K562 (cell line): ENCODE results near the gene PI4KA. TPM values are rescaled to one million over a fixed set of nuclear protein-coding genes. Genes with fewer than 3 reads are reported as not detected.

ENCODE experiments used
- ATAC-seq: fragments of 200-7000 bp; cut with Tn5 transposase; 3 replicates; pipeline ENCODE4 v1.9.1; 2020; ENCODE audit warnings: moderate library complexity
- BruUV-seq: library from RNA; stranded (reverse); fragments of 400-500 nt; replicated peaks from 2 replicates; lab custom pipeline; 2021; lab: Mats Ljungman, UMichigan
- CTCF ChIA-PET: fragments of 300-600 bp; formaldehyde crosslinking; extraction: SDS; loops from one replicate; lab custom pipeline; 2021; ENCODE audit warnings: low intra/inter-chr PET ratio; lab: Yijun Ruan, JAX
- POLR2A ChIA-PET: fragments of 300-600, 350-650 bp; sonication (Branson Sonifier 250); formaldehyde crosslinking; extraction: SDS; loops from one replicate; lab custom pipeline; 2021; ENCODE audit warnings: antibody characterized with exemption, inconsistent platforms; lab: Yijun Ruan, JAX
- DNase-seq, 4 experiments: peaks; one replicate each; pipeline versions ENCODE4 v3.0.0 to v3.0.0-alpha.2; 2011 to 2018; ENCODE audit warnings: low spot score in 3 of 4, mixed read lengths in 3 of 4; ENCODE audit errors: extremely low read depth in 1 of 4
- FAIRE-seq: peaks from 2 replicates; lab custom pipeline; 2011; peaks lifted over from hg19 to GRCh38; lab: Jason Lieb, UNC
- H2AFZ ChIP-seq: 2 replicates; pipeline ENCODE4 v1.6.0; 2011; ENCODE audit warnings: low read depth, low read length, control low read depth, inconsistent platforms
- H3K27ac ChIP-seq: fragments of 200-600 bp; 3 replicates; pipeline ENCODE4 v1.8.0; 2011; ENCODE audit warnings: low read depth, mild to moderate bottlenecking, control low read depth, inconsistent platforms, low read length, moderate library complexity, mixed read lengths; ENCODE audit errors: extremely low read depth
- H3K27me3 ChIP-seq, 2 experiments: fragments of 300-600 bp in 1 of 2; 2 replicates in 1 of 2; 3 replicates in 1 of 2; pipeline versions ENCODE4 v1.6.0 to v1.8.0; 2011; ENCODE audit warnings: inconsistent platforms in 2 of 2, low read length in 2 of 2, mild to moderate bottlenecking in 1 of 2, mixed read lengths in 1 of 2, moderate library complexity in 1 of 2; ENCODE audit not compliant: control insufficient read depth in 2 of 2, insufficient read depth in 2 of 2
- H3K36me3 ChIP-seq: fragments of 300-600 bp; 3 replicates; pipeline ENCODE4 v1.8.0; 2011; ENCODE audit warnings: mild to moderate bottlenecking, low read length, inconsistent platforms; ENCODE audit not compliant: control insufficient read depth, insufficient read depth
- H3K4me1 ChIP-seq, 2 experiments: fragments of 200-600 bp in 1 of 2; replicated peaks in 1 of 2; 2 replicates in 1 of 2; 3 replicates in 1 of 2; pipeline versions ENCODE4 v1.5.1 to v1.8.0; 2011; ENCODE audit warnings: inconsistent platforms in 2 of 2, low read length in 2 of 2, mild to moderate bottlenecking in 1 of 2, mixed read lengths in 1 of 2, moderate library complexity in 1 of 2; ENCODE audit not compliant: control insufficient read depth in 2 of 2, insufficient read depth in 2 of 2
- H3K4me2 ChIP-seq: 2 replicates; pipeline ENCODE4 v1.6.1; 2011; ENCODE audit warnings: low read length, control low read depth, inconsistent platforms, mixed read lengths; ENCODE audit not compliant: insufficient read depth
- H3K4me3 ChIP-seq: fragments of 200-600 bp; sonication (generic), shearing (Covaris generic); 2 replicates; pipeline ENCODE4 v1.5.1; 2016; ENCODE audit warnings: control low read depth, inconsistent platforms
- H3K79me2 ChIP-seq: fragments of 200-600 bp; 3 replicates; pipeline ENCODE4 v1.8.0; 2011; ENCODE audit warnings: low read length, inconsistent platforms; ENCODE audit not compliant: control insufficient read depth, insufficient read depth
- H3K9ac ChIP-seq, 2 experiments: 2 replicates each; pipeline versions ENCODE4 v1.6.0 to v1.6.1; 2011; ENCODE audit warnings: low read depth in 2 of 2, low read length in 2 of 2, control low read depth in 1 of 2, inconsistent platforms in 1 of 2, mild to moderate bottlenecking in 1 of 2, mixed read lengths in 1 of 2; ENCODE audit not compliant: insufficient read depth in 1 of 2
- H3K9me1 ChIP-seq: one replicate; pipeline ENCODE4 v1.6.0; 2011; ENCODE audit warnings: inconsistent platforms, mild to moderate bottlenecking, low read length, moderate library complexity; ENCODE audit not compliant: control insufficient read depth, insufficient read depth
- H3K9me3 ChIP-seq: replicated peaks from 2 replicates; pipeline ENCODE4 v1.5.1; 2011; ENCODE audit warnings: low read depth, low read length, inconsistent platforms; ENCODE audit not compliant: control insufficient read depth, insufficient read depth
- H4K20me1 ChIP-seq: replicated peaks from 2 replicates; pipeline ENCODE4 v1.6.1; 2011; ENCODE audit warnings: low read length, inconsistent platforms, mixed read lengths; ENCODE audit not compliant: control insufficient read depth, insufficient read depth
- BRF1 ChIP-seq: IDR thresholded peaks from 3 replicates; pipeline ENCODE4 v1.6.1; 2011; ENCODE audit warnings: borderline replicate concordance, mild to moderate bottlenecking; ENCODE audit not compliant: insufficient read length; ENCODE audit errors: extremely low read depth
- FIP1L1 ChIP-seq: fragments of 200-400 bp; formaldehyde crosslinking; IDR thresholded peaks from 2 replicates; pipeline ENCODE4 v1.6.1; 2018; ENCODE audit warnings: mild to moderate bottlenecking, low read depth, low read length; ENCODE audit not compliant: poor library complexity, severe bottlenecking
- HIVEP1 ChIP-seq: fragments of 250-450 bp; sonication (Bioruptor Pico); IDR thresholded peaks from 2 replicates; pipeline ENCODE4 v1.4.0; 2020; ENCODE audit warnings: mild to moderate bottlenecking
- NFE2 ChIP-seq: IDR thresholded peaks from 2 replicates; pipeline ENCODE4 v1.6.1; 2014; ENCODE audit warnings: antibody characterized with exemption, low read depth
- POLR2A ChIP-seq: fragments of 450-650 bp; conservative IDR thresholded peaks from 2 replicates; pipeline ENCODE4 v1.6.1; 2016
- POLR2AphosphoS5 ChIP-seq: IDR thresholded peaks from 2 replicates; pipeline ENCODE4 v1.6.1; 2011; ENCODE audit warnings: mild to moderate bottlenecking, low read depth, low read length, moderate library complexity; ENCODE audit not compliant: control insufficient read depth, insufficient read depth
- RBFOX2 ChIP-seq: fragments of 200-400 bp; formaldehyde crosslinking; IDR thresholded peaks from 2 replicates; pipeline ENCODE4 v1.6.1; 2017; ENCODE audit warnings: low read depth, mild to moderate bottlenecking, low read length, moderate library complexity
- RUNX1 ChIP-seq: sonication (generic); IDR thresholded peaks from 2 replicates; pipeline ENCODE4 v1.6.1; 2016; ENCODE audit warnings: antibody characterized with exemption, low read depth
- SIN3B ChIP-seq: fragments of 450-650 bp; IDR thresholded peaks from 2 replicates; pipeline ENCODE4 v1.6.1; 2017; ENCODE audit warnings: low read depth, mild to moderate bottlenecking, moderate library complexity
- SRSF3 ChIP-seq: fragments of 200-400 bp; formaldehyde crosslinking; IDR thresholded peaks from 2 replicates; pipeline ENCODE4 v1.6.1; 2016; ENCODE audit warnings: mild to moderate bottlenecking, low read length, moderate library complexity; ENCODE audit not compliant: insufficient read depth
- ZFP91 ChIP-seq: sonication (generic); formaldehyde crosslinking; IDR thresholded peaks from 2 replicates; pipeline ENCODE4 v1.8.0; 2022; ENCODE audit warnings: mild to moderate bottlenecking, missing genetic modification reagents
- ZNF707 ChIP-seq: fragments of 250-450 bp; sonication (Bioruptor Pico); conservative IDR thresholded peaks from 2 replicates; pipeline ENCODE4 v1.8.0; 2022; ENCODE audit warnings: inconsistent platforms, mild to moderate bottlenecking, moderate library complexity
- WGBS: fragments of 100-300 bp; shearing (Covaris generic); methylation state at CpG from one replicate; pipeline ENCODE4 v1.1.6; 2016; ENCODE audit warnings: low coverage, mixed read lengths; ENCODE audit not compliant: insufficient coverage; ENCODE audit errors: missing lambda C conversion rate; 5-methylcytosine and 5-hydroxymethylcytosine counted together
- in situ Hi-C: fragments of 300-500 bp; cut with MboI; formaldehyde crosslinking; loops from 4 replicates; pipeline ENCODE4 v1.15.0; 2018; ENCODE audit warnings: inconsistent platforms, mixed read lengths
- intact Hi-C: fragments of 100-400 bp; cut with micrococcal nuclease; formaldehyde crosslinking; loops from 2 replicates; pipeline ENCODE4 v1.14.2; 2022
- polyA plus RNA-seq, 8 experiments: library from polyadenylated mRNA; depleted of rRNA in 4 of 8; stranded (reverse) in 5 of 8; unstranded in 3 of 8; fragments of >200 nt; fragmentation: Nextera tagmentation in 2 of 8; fragmentation: Illumina TruSeq in 1 of 8; extraction: Ambion mirVana in 2 of 8; extraction: Trizol in 1 of 8; gene quantifications; 2 replicates each; pipeline versions ENCODE4 v1.2.1 to v1.2.3, GENCODE V29; 2011 to 2014; ENCODE audit warnings: inconsistent platforms in 1 of 8, missing spikeins in 1 of 8
- total RNA-seq, 7 experiments: library from RNA; depleted of rRNA in 6 of 7; stranded (reverse); fragments of >200 nt in 6 of 7; fragmentation: Illumina TruSeq in 2 of 7; extraction: Trizol in 2 of 7; gene quantifications; 2 replicates each; pipeline versions ENCODE4 v1.2.1 to v1.2.3, GENCODE V29; 2011 to 2021; ENCODE audit warnings: low replicate concordance in 1 of 7
- TF ChIP-seq, protein P1 (sequence below): fragments of 450-650 bp; formaldehyde crosslinking; conservative IDR thresholded peaks from 2 replicates; pipeline ENCODE4 v1.4.0; 2022; ENCODE audit warnings: mild to moderate bottlenecking, missing genetic modification characterization
- TF ChIP-seq, protein P2 (sequence below): fragments of 450-650 bp; conservative IDR thresholded peaks from 2 replicates; pipeline ENCODE4 v1.6.1; 2016; ENCODE audit warnings: missing genetic modification characterization, low read depth, mild to moderate bottlenecking, missing compliant biosample characterization, moderate library complexity
- TF ChIP-seq, protein P3 (sequence below): fragments of 250-450 bp; sonication (Bioruptor Pico); IDR thresholded peaks from 2 replicates; pipeline ENCODE4 v1.4.0; 2020; ENCODE audit warnings: mild to moderate bottlenecking, moderate library complexity

PI4KA gene
- total and polyA plus RNA-seq, 9 of the 15 experiments (the other 6 are each of a cell fraction or from before 2014, with no cell fraction given) = 7.3 to 187 (median 84.7) TPM

GRCh38 chr22:20792221-20792965 lies 66.2 kb downstream of the PI4KA start:
- 0 out of 5 replicates have a peak, but pooled peaks cover 0 to 3% of the 10 kb centered on the region in 2 experiments for H3K4me1 ChIP-seq
- no peak overlapping the region for H3K4me3 ChIP-seq
- intact Hi-C loops (no loop called here), in situ Hi-C loops (loop anchor here (25.0 kb wide), 2 partner anchors 345 to 1955 kb away; no protein-coding TSS in a partner anchor)
- H3K27ac ChIP-seq = no peak overlapping the region
- ChIA-PET CTCF (no interaction called here), POLR2A (interaction anchor here (1.0 to 2.4 kb wide), 8 partner anchors 8 to 205 kb away, joined by 3 to 9 read pairs (median 4); no protein-coding TSS in a partner anchor)
- no peak overlapping the region for H3K4me2 ChIP-seq
- FAIRE-seq (no peak), DNase-seq (no peak), ATAC-seq (no peak)
- H3K9me3 ChIP-seq = no peaks in the 10 kb centered on the region
- WGBS = 71% methylated on average over 12 of the region's 12 CpGs
- H3K9me1 ChIP-seq = peaks cover 12% of the 10 kb centered on the region
- no peaks in the 10 kb centered on the region for H3K79me2 ChIP-seq
- peaks cover 9% of the 10 kb centered on the region; the same call in 1 of the 2 replicates for H4K20me1 ChIP-seq
- H3K27me3 ChIP-seq = no peaks in the 10 kb centered on the region
- H3K36me3 ChIP-seq = peaks cover 74% of the 10 kb centered on the region
- peak overlapping the region in 1 of 2 experiments; percentile 20; a peak in 2 of 4 replicates for H3K9ac ChIP-seq
- BruUV-seq = no TSS peak
- H2AFZ ChIP-seq = no peak overlapping the region
- TF ChIP-seq POLR2AphosphoS5 (no peak), SRSF3 (0 out of 2 replicates have a peak, but pooled peaks have one; percentile 36), ZNF707 (no peak), ZFP91 (peak; percentile 43; the same call in 1 of the 2 replicates), BRF1 (no peak), HIVEP1 (CRISPR knock-in tag) (no peak), FIP1L1 (no peak), RUNX1 (0 out of 2 replicates have a peak, but pooled peaks have one; percentile 60), RBFOX2 (no peak), SIN3B (no peak), POLR2A (no peak), NFE2 (no peak)
- TF ChIP-seq, protein P1, sequence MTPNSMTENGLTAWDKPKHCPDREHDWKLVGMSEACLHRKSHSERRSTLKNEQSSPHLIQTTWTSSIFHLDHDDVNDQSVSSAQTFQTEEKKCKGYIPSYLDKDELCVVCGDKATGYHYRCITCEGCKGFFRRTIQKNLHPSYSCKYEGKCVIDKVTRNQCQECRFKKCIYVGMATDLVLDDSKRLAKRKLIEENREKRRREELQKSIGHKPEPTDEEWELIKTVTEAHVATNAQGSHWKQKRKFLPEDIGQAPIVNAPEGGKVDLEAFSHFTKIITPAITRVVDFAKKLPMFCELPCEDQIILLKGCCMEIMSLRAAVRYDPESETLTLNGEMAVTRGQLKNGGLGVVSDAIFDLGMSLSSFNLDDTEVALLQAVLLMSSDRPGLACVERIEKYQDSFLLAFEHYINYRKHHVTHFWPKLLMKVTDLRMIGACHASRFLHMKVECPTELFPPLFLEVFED = 0 out of 2 replicates have a peak, but pooled peaks have one; percentile 56
- TF ChIP-seq, protein P2, sequence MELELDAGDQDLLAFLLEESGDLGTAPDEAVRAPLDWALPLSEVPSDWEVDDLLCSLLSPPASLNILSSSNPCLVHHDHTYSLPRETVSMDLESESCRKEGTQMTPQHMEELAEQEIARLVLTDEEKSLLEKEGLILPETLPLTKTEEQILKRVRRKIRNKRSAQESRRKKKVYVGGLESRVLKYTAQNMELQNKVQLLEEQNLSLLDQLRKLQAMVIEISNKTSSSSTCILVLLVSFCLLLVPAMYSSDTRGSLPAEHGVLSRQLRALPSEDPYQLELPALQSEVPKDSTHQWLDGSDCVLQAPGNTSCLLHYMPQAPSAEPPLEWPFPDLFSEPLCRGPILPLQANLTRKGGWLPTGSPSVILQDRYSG (tag) = no peak
- TF ChIP-seq, protein P3, sequence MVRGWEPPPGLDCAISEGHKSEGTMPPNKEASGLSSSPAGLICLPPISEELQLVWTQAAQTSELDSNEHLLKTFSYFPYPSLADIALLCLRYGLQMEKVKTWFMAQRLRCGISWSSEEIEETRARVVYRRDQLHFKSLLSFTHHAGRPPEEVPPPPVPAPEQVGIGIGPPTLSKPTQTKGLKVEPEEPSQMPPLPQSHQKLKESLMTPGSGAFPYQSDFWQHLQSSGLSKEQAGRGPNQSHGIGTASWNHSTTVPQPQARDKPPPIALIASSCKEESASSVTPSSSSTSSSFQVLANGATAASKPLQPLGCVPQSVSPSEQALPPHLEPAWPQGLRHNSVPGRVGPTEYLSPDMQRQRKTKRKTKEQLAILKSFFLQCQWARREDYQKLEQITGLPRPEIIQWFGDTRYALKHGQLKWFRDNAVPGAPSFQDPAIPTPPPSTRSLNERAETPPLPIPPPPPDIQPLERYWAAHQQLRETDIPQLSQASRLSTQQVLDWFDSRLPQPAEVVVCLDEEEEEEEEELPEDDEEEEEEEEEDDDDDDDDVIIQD (CRISPR knock-in tag) = no peak
